Left lung (tissue), 10 donors: ENCODE results near the gene JARID2. TPM values are rescaled to one million over a fixed set of nuclear protein-coding genes. Genes with fewer than 3 reads are reported as not detected.

ENCODE experiments used
- ATAC-seq: fragments of 200-7000 bp; cut with Tn5 transposase; one replicate; pipeline ENCODE4 v1.9.1; 2020; ENCODE audit warnings: moderate library complexity
- DNase-seq, 4 donors: peaks; one replicate each; pipeline ENCODE4 v3.0.0-alpha.2; 2013 to 2020
- H3K27ac ChIP-seq, 2 donors: fragments of 200-600 bp; sonication (generic) in 1 of 2; one replicate each; pipeline versions ENCODE4 v1.5.0 to v1.8.0; 2020 to 2021
- H3K27me3 ChIP-seq, 2 donors: fragments of 200-600 bp; sonication (generic) in 1 of 2; one replicate each; pipeline versions ENCODE4 v1.5.0 to v1.8.0; 2020 to 2021
- H3K36me3 ChIP-seq, 2 donors: fragments of 200-600 bp; sonication (generic) in 1 of 2; one replicate each; pipeline versions ENCODE4 v1.5.0 to v1.8.0; 2020 to 2021
- H3K4me1 ChIP-seq, 2 donors: fragments of 200-600 bp; one replicate each; pipeline ENCODE4 v1.8.0; 2021
- H3K4me3 ChIP-seq, 2 donors: fragments of 200-600 bp; sonication (generic) in 1 of 2; one replicate each; pipeline versions ENCODE4 v1.5.0 to v1.8.0; 2020 to 2021; ENCODE audit warnings: mild to moderate bottlenecking in 1 of 2
- H3K9me3 ChIP-seq, 2 donors: fragments of 200-600 bp; sonication (generic) in 1 of 2; one replicate each; pipeline versions ENCODE4 v1.5.0 to v1.8.0; 2020 to 2021
- intact Hi-C, 2 donors: fragments of 100-400 bp; cut with DNase I; formaldehyde crosslinking; loops; one replicate each; pipeline versions ENCODE4 v1.11.2 to v1.14.2; 2022
- polyA plus RNA-seq, 6 donors: library from polyadenylated mRNA; unstranded; fragments of 120-200 nt; gene quantifications; one replicate each; pipeline ENCODE4 v1.2.1, GENCODE V29; 2013; ENCODE audit not compliant: insufficient read length in 6 of 6
- total RNA-seq, 2 donors: library from RNA; stranded (reverse); fragmentation: NEBNext Ultra II Directional; extraction: Animal tissue kit (Norgen Biotek cat#: 25700); gene quantifications; one replicate each; pipeline ENCODE4 v1.2.1, GENCODE V29; 2021
- TF ChIP-seq, protein P1 (sequence below), 2 donors: fragments of 200-600 bp; sonication (generic) in 1 of 2; IDR thresholded peaks; one replicate each; pipeline versions ENCODE4 v1.5.0 to v1.8.0; 2021; ENCODE audit warnings: antibody characterized with exemption in 2 of 2
- donor health status: DM: no; HTN: yes; CAD: no.
- donor health status: DM: no; HTN: no; CAD: no.

The JARID2 gene
- total and polyA plus RNA-seq, 8 donors, result 10.2 to 19.4 (median 17.8) TPM

DNA sequence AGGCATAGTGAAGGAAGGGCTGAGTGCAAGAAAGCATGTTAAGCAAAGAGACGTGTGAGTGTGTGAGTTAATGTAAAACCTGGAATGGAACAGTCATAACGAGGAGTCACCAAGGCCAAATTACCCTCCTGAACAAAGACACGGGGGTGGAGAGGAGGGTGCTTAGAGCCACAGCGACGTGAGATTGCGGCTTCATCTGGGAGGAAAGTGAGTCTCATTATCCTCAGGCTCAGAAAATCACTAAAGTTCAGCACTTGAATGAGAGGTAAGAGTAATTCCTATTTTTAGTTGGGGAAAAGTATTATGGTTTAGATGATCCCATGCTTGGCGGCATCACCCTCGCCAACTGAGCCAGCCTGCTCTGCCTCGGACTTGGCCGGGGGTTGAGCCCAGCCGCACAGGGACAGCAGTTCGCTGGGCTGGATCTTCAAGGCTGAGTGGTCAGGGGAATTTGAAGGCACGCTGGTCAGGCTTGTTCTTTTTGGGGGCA is 280.4 kb downstream of the JARID2 start:
- Histone ChIP-seq H3K4me3 (no peak overlapping the region), H3K27ac (no peak overlapping the region), H3K36me3 (peaks cover 0 to 49% of the 10 kb centered on the region in 2 donors), H3K4me1 (peaks cover 0 to 16% of the 10 kb centered on the region in 2 donors), H3K9me3 (no peaks in the 10 kb centered on the region), H3K27me3 (no peaks in the 10 kb centered on the region)
- intact Hi-C loops, result no loop called here
- TF ChIP-seq, protein P1, sequence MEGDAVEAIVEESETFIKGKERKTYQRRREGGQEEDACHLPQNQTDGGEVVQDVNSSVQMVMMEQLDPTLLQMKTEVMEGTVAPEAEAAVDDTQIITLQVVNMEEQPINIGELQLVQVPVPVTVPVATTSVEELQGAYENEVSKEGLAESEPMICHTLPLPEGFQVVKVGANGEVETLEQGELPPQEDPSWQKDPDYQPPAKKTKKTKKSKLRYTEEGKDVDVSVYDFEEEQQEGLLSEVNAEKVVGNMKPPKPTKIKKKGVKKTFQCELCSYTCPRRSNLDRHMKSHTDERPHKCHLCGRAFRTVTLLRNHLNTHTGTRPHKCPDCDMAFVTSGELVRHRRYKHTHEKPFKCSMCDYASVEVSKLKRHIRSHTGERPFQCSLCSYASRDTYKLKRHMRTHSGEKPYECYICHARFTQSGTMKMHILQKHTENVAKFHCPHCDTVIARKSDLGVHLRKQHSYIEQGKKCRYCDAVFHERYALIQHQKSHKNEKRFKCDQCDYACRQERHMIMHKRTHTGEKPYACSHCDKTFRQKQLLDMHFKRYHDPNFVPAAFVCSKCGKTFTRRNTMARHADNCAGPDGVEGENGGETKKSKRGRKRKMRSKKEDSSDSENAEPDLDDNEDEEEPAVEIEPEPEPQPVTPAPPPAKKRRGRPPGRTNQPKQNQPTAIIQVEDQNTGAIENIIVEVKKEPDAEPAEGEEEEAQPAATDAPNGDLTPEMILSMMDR (IDR thresholded peaks at IDR 0.05), result no peak
- ATAC-seq, result no peak
- DNase-seq, result no peak

DNA sequence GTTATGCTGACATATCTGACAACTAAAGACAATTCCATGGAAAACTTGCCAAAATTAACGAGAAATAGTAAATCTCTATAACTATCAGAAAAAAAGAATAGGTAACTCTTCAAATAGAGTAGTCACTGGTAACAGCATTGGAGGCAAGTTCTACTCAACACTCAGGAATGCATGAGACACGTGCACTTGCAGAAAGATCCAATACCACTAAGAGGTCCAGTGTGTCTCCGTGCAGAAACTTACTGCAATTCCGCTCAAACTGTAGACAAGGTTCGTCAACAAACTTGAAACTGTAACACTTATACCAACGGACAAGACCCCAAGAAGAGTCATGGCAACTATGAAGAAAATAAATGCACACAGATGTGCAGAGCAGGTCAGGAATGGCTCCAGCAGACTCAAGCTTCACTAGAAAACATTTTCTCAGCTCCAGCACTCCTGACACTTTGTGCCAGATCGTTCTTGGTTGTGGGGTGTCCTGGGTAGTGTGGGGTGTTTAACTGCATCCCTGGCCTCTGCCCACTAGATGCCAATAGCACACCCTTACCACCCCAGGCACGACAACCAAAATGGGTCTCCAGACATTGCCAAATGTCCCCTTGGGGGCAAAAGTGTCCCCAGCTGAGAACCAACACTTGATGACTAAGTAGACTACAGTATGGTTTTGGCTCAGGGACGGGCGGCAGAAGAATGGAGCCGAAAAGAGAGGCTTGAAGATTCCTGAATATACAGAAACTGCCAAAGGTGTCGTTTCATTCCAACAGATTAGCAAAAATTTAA is 282.2 kb downstream of the JARID2 start:
- TF ChIP-seq, protein P1 (IDR thresholded peaks at IDR 0.05), result no peak
- intact Hi-C loops, result no loop called here
- peaks cover 0 to under 1% of the 10 kb centered on the region in 2 donors for H3K4me1 ChIP-seq

DNA sequence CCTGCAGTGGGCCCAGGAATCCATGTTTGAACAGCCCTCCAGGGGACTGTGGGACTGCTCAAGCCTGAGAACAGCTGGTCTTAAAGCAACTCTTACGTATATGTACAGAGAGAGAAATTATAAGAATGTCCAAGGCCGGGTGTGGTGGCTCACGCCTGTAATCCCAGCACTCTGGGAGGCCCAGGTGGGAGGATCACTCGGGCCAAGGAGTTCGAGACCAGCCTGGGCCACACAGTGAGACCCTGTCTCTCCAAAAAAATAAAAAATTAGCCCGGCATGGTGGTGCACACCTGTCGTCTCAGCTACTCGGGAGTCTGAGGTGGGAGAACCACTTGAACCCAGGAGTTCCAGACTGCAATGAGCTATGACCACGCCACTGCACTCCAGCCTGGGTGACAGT is 283.0 kb downstream of the JARID2 start:
- intact Hi-C loops, result no loop called here
- ATAC-seq (no peak), DNase-seq (no peak)
- Histone ChIP-seq H3K4me1 (peaks cover 0 to 8% of the 10 kb centered on the region in 2 donors), H3K27me3 (no peaks in the 10 kb centered on the region), H3K9me3 (no peaks in the 10 kb centered on the region), H3K27ac (no peak overlapping the region), H3K36me3 (peaks cover 0 to 44% of the 10 kb centered on the region in 2 donors), H3K4me3 (no peak overlapping the region)
- TF ChIP-seq, protein P1 (IDR thresholded peaks at IDR 0.05), result no peak

More for the DNA sequence above, 282.2 kb downstream of the JARID2 start:
- DNase-seq (no peak), ATAC-seq (no peak)
- no peaks in the 10 kb centered on the region for H3K27me3 ChIP-seq
- H3K9me3 ChIP-seq, result no peaks in the 10 kb centered on the region
- H3K4me3 ChIP-seq, result no peak overlapping the region
- no peak overlapping the region for H3K27ac ChIP-seq
- peaks cover 0 to 50% of the 10 kb centered on the region in 2 donors for H3K36me3 ChIP-seq

DNA sequence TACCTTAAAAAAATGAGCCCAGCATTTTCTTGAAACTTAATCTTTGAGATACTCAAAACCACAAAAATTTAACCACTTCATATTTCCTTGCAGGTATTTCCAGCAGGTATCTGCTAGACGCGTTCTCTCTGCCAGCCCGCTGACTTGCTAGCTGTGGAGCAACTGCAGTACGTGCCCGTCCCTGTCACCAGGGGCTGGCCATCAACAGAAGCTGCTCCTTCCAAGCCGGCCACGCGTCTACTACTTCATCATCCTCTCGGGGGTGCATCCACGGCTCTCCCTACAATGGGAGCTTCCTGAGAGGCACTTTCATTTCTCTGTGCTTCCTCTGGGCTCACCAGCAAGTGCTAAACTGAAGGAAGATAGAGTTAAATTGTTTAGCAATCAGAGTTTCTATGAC is 284.5 kb downstream of the JARID2 start:
- H3K9me3 ChIP-seq, result no peaks in the 10 kb centered on the region
- DNase-seq (no peak), ATAC-seq (no peak)
- no peaks in the 10 kb centered on the region for H3K27me3 ChIP-seq
- TF ChIP-seq, protein P1 (IDR thresholded peaks at IDR 0.05), result no peak
- H3K4me1 ChIP-seq, result peaks cover 0 to 24% of the 10 kb centered on the region in 2 donors
- no peak overlapping the region for H3K4me3 ChIP-seq
- H3K36me3 ChIP-seq, result peaks cover 0 to 37% of the 10 kb centered on the region in 2 donors
- intact Hi-C loops, result no loop called here
- H3K27ac ChIP-seq, result no peak overlapping the region

DNA sequence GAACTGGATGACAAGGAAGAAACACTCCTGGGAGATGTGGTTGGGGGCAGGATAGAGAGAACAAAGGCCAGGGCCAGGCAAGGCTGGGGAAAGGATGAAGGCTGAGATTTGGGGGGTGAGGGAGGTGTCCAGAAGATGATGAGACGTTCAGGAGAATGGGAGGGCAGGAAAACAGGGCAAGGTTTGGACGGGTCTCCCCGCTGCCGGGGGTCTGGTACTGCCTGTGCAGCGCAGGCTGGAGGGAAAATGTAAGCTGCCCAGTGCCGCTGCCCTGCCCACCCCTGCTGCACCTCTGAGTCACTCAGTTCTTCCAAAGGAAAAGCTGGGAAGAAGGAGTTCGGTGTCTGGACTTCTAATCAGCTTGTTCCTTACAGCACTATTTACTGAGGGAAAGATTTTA is 286.1 kb downstream of the JARID2 start:
- ATAC-seq, result no peak

More for the DNA sequence above, 286.1 kb downstream of the JARID2 start:
- Histone ChIP-seq H3K27ac (no peak overlapping the region), H3K4me1 (peaks cover 0 to 39% of the 10 kb centered on the region in 2 donors), H3K9me3 (no peaks in the 10 kb centered on the region), H3K27me3 (no peaks in the 10 kb centered on the region), H3K4me3 (no peak overlapping the region), H3K36me3 (peaks cover 0 to 37% of the 10 kb centered on the region in 2 donors)
- DNase-seq, result no peak
- TF ChIP-seq, protein P1 (IDR thresholded peaks at IDR 0.05), result no peak
- intact Hi-C loops, result no loop called here
